ENCODE data around the gene MPO.

Gene MPO

GRCh38 chr17:58281511-58282011 lies 826 bp upstream of the MPO start:
- no peak for TF ChIP-seq CTCF (IDR thresholded peaks at IDR 0.05; ENCODE audit: insufficient read depth, missing control alignments)
- DNase-seq (ENCODE audit: insufficient read length, low spot score) (no peak), FAIRE-seq (no peak)

- FAIRE-seq (no peak), DNase-seq (ENCODE audit: insufficient read length, low spot score) (no peak)
- no peak for TF ChIP-seq CTCF (IDR thresholded peaks at IDR 0.05; ENCODE audit: insufficient read depth, missing control alignments)
Observed at GRCh38 chr17:58279736-58280479, 827 bp downstream of the MPO start.

- TF ChIP-seq CTCF (IDR thresholded peaks at IDR 0.05; ENCODE audit: insufficient read depth, missing control alignments) = no peak
- DNase-seq (ENCODE audit: insufficient read length, low spot score) (no peak), FAIRE-seq (no peak)
Observed at GRCh38 chr17:58279016-58279711, 1.6 kb downstream of the MPO start.

- no peak for DNase-seq (ENCODE audit: insufficient read length, low spot score)
- no peak for FAIRE-seq
- TF ChIP-seq CTCF (IDR thresholded peaks at IDR 0.05; ENCODE audit: insufficient read depth, missing control alignments) = no peak
Observed at GRCh38 chr17:58278661-58279015, 2.1 kb downstream of the MPO start.

GRCh38 chr17:58277802-58278595 lies 2.7 kb downstream of the MPO start:
- FAIRE-seq (no peak), DNase-seq (ENCODE audit: insufficient read length, low spot score) (no peak)
- TF ChIP-seq CTCF (IDR thresholded peaks at IDR 0.05; ENCODE audit: insufficient read depth, missing control alignments) = no peak

GRCh38 chr17:58277107-58277801 lies 3.5 kb downstream of the MPO start:
- peak; percentile 88 for TF ChIP-seq CTCF (IDR thresholded peaks at IDR 0.05; ENCODE audit: insufficient read depth, missing control alignments)
- no peak for DNase-seq (ENCODE audit: insufficient read length, low spot score)
- no peak for FAIRE-seq
